ENCODE results near the gene TMEM245.
"Not testable (repeated sequence)": the region's sequence is repeated elsewhere in the genome, so short reads cannot be mapped to it uniquely, and the experiment has no call there.

The TMEM245 gene

GRCh38 chr9:108991479-108991878 lies 128.3 kb downstream of the TMEM245 start:
- no peak for DNase-seq (ENCODE audit: low read depth)

- DNase-seq (ENCODE audit: low read depth) = no peak
Measured at GRCh38 chr9:108983885-108984284, 135.9 kb downstream of the TMEM245 start.

GRCh38 chr9:108980893-108981292 lies 138.9 kb downstream of the TMEM245 start:
- DNase-seq (ENCODE audit: low read depth) = no peak

- no peak for DNase-seq (ENCODE audit: low read depth)
Measured at GRCh38 chr9:108978205-108978604, 141.5 kb downstream of the TMEM245 start.

GRCh38 chr9:108973895-108974294 lies 145.9 kb downstream of the TMEM245 start:
- DNase-seq (ENCODE audit: low read depth) = no peak

- no peak for DNase-seq (ENCODE audit: low read depth)
Measured at GRCh38 chr9:108972626-108973209, 147.0 kb downstream of the TMEM245 start.

GRCh38 chr9:108972186-108972585 lies 147.6 kb downstream of the TMEM245 start:
- no peak for DNase-seq (ENCODE audit: low read depth)

- not testable (repeated sequence) for DNase-seq (ENCODE audit: low read depth)
Measured at GRCh38 chr9:108971392-108971791, 148.4 kb downstream of the TMEM245 start.

- no peak for DNase-seq (ENCODE audit: low read depth)
Measured at GRCh38 chr9:108967916-108968315, 151.8 kb downstream of the TMEM245 start.
